ENCODE results near the gene OSBPL6.

DNA sequence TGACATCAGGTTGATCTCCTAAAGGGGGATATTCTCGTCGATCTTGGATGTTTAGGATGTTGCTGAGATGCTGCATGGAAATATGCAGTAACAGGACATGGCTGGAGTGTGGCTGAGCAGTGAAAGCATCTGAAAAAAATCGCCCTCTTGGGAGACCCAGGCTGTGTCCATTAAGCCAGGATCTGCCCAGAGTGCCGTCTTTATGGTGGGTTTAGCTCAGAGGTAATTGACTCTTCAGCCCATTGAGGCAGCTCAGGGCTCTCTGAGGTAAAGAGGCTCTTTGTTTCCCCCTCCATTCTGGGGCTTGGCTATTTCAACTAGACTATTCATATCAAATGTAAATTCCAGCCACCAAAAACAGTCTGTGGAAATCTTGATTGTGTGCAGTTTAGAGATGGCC, 26.5 kb downstream of the OSBPL6 start:
- TF ChIP-seq, protein P1, sequence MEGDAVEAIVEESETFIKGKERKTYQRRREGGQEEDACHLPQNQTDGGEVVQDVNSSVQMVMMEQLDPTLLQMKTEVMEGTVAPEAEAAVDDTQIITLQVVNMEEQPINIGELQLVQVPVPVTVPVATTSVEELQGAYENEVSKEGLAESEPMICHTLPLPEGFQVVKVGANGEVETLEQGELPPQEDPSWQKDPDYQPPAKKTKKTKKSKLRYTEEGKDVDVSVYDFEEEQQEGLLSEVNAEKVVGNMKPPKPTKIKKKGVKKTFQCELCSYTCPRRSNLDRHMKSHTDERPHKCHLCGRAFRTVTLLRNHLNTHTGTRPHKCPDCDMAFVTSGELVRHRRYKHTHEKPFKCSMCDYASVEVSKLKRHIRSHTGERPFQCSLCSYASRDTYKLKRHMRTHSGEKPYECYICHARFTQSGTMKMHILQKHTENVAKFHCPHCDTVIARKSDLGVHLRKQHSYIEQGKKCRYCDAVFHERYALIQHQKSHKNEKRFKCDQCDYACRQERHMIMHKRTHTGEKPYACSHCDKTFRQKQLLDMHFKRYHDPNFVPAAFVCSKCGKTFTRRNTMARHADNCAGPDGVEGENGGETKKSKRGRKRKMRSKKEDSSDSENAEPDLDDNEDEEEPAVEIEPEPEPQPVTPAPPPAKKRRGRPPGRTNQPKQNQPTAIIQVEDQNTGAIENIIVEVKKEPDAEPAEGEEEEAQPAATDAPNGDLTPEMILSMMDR (IDR thresholded peaks at IDR 0.05), result no peak
- no peak for TF ChIP-seq POLR2A (IDR thresholded peaks at IDR 0.05)

All from heart left ventricle (tissue), 13 donors.